GM12801 (cell line): ENCODE data around the gene CNOT10.

Experiments
- CTCF ChIP-seq: IDR thresholded peaks from one replicate; pipeline ENCODE4 v1.5.1; 2011; ENCODE audit warnings: control low read depth; ENCODE audit not compliant: insufficient read length; ENCODE audit errors: extremely low read depth

CNOT10 gene

GRCh38 chr3:32797776-32798175, 112.8 kb downstream of the CNOT10 start:
- no peak for TF ChIP-seq CTCF

DNA sequence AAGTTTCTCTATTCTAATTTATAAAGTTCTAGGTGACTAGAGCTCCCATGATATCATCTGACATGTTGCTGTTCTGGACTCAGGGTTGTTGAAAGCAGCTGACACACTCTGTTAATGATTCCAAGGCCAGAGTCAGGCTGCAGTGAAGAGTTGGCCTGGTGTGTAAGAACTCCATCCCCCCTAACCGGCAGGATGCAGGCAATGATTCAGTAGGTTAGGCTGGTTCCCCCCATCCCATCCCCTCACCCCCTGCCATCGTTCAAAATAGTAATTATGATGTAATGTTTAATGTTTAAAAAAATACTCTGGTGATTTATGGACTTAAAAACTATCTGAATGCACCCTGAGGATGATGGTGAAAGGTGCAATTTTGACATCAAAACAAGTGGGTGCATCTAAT, 128.2 kb downstream of the CNOT10 start:
- TF ChIP-seq CTCF, result no peak

DNA sequence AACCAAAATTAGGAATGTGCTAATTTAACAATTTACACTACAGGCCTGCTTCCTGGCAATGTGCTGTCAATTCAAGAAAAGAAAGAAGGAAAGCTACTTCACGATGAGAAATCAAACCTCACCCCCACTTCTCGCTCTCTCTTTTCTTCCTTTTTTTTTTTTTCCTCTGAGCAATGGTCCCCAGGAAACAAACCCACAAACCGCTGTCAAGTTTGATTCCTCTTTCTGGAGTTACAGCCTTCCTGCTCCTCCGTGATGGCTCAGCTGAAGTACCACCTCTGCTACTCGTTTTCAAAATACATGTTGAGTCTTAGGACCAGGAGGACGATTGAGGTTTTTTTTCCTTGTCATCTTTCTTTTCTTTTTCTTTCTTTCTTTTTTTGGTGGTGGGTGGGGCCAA, 129.4 kb downstream of the CNOT10 start:
- no peak for TF ChIP-seq CTCF

DNA sequence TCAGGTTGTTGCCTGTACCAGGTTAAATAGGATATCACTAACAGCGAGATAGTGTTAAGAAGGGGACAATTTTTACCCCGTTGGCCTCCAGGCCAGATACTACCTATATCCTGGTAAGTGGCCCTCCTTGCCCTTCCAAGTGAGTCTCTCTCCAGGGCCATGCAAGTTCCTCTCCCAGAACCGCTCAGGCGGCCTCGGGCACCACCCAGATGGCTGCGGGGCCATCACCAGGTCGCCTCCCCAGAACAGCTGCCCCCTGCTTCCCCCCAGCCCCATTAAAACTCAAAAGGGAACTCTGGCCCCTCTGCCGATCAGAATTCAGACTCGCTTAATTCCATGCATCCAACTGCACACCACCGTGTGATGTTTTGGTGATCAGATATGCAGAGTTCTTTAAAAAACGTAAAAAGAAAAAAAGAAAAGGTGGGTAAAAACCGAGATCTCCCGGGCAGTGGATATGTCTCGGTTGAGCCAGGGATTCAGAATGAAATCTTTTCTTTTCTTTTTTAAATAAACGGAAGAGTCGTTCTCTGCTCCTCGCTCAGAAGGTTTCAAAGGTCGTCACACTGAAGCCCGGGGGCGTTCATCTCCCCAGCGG, 131.0 kb downstream of the CNOT10 start:
- no peak for TF ChIP-seq CTCF

GRCh38 chr3:32816439-32817256, 131.7 kb downstream of the CNOT10 start:
- TF ChIP-seq CTCF, result no peak

DNA sequence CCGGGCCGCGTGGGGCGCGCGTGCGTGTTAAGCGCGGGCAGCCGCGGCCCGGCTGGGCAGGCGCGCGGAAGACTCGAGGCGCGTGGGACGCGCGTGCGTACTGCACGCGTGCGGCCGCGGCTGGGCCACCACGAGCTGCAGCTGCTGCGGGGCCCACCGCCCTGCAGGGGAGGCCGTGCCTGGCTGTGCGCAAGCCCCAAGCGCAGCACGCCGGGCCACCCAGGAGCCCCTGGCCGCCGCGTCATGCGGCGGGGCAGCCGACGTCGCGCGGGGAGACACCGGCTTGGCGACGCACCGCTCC, 132.2 kb downstream of the CNOT10 start:
- no peak for TF ChIP-seq CTCF

DNA sequence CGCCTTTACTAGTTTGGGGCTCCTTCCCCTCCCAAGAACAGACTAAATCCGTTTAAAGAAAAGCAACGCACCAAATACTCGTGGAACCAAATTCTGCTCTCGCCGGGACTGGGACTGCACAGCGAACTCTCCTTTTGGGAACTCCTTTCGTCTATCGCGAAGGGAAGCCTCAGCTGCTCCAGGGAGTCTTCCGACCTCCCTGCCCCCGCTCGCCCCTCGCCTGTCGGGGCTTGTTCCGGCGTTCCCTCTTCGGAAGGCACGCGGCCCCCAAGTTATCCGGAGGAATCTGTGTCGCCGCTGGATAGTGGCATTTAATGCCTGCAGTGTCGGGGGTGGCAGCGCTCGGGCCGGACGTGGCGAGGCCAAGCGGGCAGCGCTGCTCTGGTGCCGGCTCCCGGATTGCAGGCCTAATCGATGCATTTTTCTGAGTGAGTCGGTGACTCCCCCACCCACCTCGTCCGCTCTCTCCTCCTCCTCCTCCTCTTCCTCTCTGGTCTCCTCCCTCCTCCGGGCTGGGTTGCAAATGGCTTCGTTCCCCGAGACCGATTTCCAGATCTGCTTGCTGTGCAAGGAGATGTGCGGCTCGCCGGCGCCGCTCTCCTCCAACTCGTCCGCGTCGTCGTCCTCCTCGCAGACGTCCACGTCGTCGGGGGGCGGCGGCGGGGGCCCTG, 132.7 kb downstream of the CNOT10 start, which contains the start of gene TRIM71:
Gene TRIM71, plus strand, starts transcription at position 440 of the 671 bp plus-strand sequence. Its CDS starts 84 bp downstream, at position 524.
- TF ChIP-seq CTCF, result no peak
